Right lobe of liver (tissue), 4 donors: ENCODE measurements around the gene PHF2.

ENCODE experiments used
- POLR2A ChIP-seq: fragments of 450-650 bp; IDR thresholded peaks from one replicate; pipeline ENCODE4 v1.6.1; 2017; ENCODE audit warnings: antibody characterized with exemption, mild to moderate bottlenecking
- TF ChIP-seq, protein P1 (sequence below), 4 donors: fragments of 200-600 bp in 3 of 4; fragments of 450-650 bp in 1 of 4; IDR thresholded peaks; one replicate each; pipeline versions ENCODE4 v1.5.1 to v1.8.0; 2016 to 2022; ENCODE audit warnings: antibody characterized with exemption in 4 of 4, mild to moderate bottlenecking in 2 of 4
- donor health status: DM: no; HTN: no; CAD: no.
- donor health status: DM: no; HTN: no; CAD: no.
- donor health status: DM: no; HTN: yes; CAD: no.

DNA sequence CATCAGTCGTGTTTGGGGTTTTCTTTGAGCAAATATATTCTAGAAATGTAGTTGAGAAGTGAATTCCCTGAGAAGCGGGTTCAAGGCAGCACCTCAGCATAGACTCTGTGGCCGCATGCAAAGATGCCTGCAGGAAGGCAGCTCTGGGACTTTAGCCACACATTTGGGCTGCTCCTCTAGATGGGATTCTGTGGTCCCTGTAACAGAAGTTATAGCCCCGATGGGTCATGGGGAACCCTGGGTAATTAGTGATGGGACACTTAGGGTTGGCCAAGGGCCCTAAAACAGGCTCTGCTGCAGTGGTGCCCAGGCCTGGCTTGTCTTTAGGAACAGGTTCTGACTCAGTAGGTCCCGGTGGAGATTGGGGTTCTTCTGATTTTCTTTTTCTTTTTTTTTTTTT lies 36.8 kb downstream of the PHF2 start:
- TF ChIP-seq, protein P1, sequence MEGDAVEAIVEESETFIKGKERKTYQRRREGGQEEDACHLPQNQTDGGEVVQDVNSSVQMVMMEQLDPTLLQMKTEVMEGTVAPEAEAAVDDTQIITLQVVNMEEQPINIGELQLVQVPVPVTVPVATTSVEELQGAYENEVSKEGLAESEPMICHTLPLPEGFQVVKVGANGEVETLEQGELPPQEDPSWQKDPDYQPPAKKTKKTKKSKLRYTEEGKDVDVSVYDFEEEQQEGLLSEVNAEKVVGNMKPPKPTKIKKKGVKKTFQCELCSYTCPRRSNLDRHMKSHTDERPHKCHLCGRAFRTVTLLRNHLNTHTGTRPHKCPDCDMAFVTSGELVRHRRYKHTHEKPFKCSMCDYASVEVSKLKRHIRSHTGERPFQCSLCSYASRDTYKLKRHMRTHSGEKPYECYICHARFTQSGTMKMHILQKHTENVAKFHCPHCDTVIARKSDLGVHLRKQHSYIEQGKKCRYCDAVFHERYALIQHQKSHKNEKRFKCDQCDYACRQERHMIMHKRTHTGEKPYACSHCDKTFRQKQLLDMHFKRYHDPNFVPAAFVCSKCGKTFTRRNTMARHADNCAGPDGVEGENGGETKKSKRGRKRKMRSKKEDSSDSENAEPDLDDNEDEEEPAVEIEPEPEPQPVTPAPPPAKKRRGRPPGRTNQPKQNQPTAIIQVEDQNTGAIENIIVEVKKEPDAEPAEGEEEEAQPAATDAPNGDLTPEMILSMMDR (IDR thresholded peaks at IDR 0.05), result no peak
- no peak for TF ChIP-seq POLR2A
